Activated T-helper 9 cell treated with anti-CD3 and anti-CD28 coated beads, Interleukin-2, amount 50 U/mL, for 16 hours (primary cell): Measurements from ENCODE around the gene CCDC102B.
"Not testable (repeated sequence)": the region's sequence is repeated elsewhere in the genome, so short reads cannot be mapped to it uniquely, and the experiment has no call there.

Experiments
- DNase-seq: peaks from one replicate; pipeline ENCODE4 v3.0.0-alpha.2; 2020; ENCODE audit warnings: low read depth

Gene CCDC102B

GRCh38 chr18:68983126-68983525 lies 185.2 kb downstream of the CCDC102B start:
- no peak for DNase-seq

- DNase-seq = no peak
These were observed 186.5 kb downstream of the CCDC102B start for GRCh38 chr18:68984342-68984741.

- DNase-seq = no peak
These were observed 187.4 kb downstream of the CCDC102B start for GRCh38 chr18:68985172-68985820.

- no peak for DNase-seq
These were observed 193.4 kb downstream of the CCDC102B start for GRCh38 chr18:68991286-68991685.

GRCh38 chr18:68992719-68993482 lies 195.0 kb downstream of the CCDC102B start:
- DNase-seq = no peak

GRCh38 chr18:68995675-68996074 lies 197.8 kb downstream of the CCDC102B start:
- no peak for DNase-seq

- DNase-seq = no peak
These were observed 200.0 kb downstream of the CCDC102B start for GRCh38 chr18:68997845-68998244.

GRCh38 chr18:69000366-69000765 lies 202.5 kb downstream of the CCDC102B start:
- DNase-seq = no peak

- no peak for DNase-seq
These were observed 204.4 kb downstream of the CCDC102B start for GRCh38 chr18:69002233-69002632.

GRCh38 chr18:69006212-69006611 lies 208.3 kb downstream of the CCDC102B start:
- DNase-seq = not testable (repeated sequence)

- DNase-seq = no peak
These were observed 210.7 kb downstream of the CCDC102B start for GRCh38 chr18:69008538-69008937.

- no peak for DNase-seq
These were observed 223.4 kb downstream of the CCDC102B start for GRCh38 chr18:69021211-69021805.

- no peak for DNase-seq
These were observed 224.5 kb downstream of the CCDC102B start for GRCh38 chr18:69022426-69022825.

- no peak for DNase-seq
These were observed 233.7 kb downstream of the CCDC102B start for GRCh38 chr18:69031571-69031970.

- no peak for DNase-seq
These were observed 234.1 kb downstream of the CCDC102B start for GRCh38 chr18:69032009-69032408.

- DNase-seq = no peak
These were observed 237.9 kb downstream of the CCDC102B start for GRCh38 chr18:69035756-69036155.

GRCh38 chr18:69044215-69044614 lies 246.3 kb downstream of the CCDC102B start:
- no peak for DNase-seq

GRCh38 chr18:69064063-69064462 lies 266.2 kb downstream of the CCDC102B start:
- DNase-seq = no peak

GRCh38 chr18:69067048-69067447 lies 269.2 kb downstream of the CCDC102B start:
- DNase-seq = no peak

- DNase-seq = no peak
These were observed 273.8 kb downstream of the CCDC102B start for GRCh38 chr18:69071680-69072079.

GRCh38 chr18:69081846-69082245 lies 284.0 kb downstream of the CCDC102B start:
- no peak for DNase-seq

- no peak for DNase-seq
These were observed 284.6 kb downstream of the CCDC102B start for GRCh38 chr18:69082499-69082898.

GRCh38 chr18:69085951-69086350 lies 288.1 kb downstream of the CCDC102B start:
- no peak for DNase-seq
